ENCODE results near the gene FAM81B.

FAM81B gene

DNA sequence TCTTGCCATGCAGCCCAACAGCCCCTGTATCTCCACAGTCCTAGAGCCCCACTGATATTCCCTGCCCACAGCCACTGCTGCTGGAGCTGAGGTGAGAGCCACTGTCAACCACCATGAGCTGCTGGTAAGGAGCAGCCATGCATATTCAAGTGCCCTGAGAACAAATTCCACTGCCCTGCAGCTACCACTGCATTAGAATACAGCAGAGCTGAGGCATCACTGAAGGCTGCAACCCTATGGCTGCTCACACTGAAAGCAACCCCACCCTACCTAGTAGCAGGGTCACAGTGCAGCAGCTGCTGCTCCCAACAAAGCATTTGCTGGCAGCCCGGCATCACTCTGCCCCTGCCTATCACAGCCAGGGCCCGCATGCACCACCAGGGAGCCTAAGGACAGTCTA is 95.0 kb downstream of the FAM81B start:
- DNase-seq: no peak

DNA sequence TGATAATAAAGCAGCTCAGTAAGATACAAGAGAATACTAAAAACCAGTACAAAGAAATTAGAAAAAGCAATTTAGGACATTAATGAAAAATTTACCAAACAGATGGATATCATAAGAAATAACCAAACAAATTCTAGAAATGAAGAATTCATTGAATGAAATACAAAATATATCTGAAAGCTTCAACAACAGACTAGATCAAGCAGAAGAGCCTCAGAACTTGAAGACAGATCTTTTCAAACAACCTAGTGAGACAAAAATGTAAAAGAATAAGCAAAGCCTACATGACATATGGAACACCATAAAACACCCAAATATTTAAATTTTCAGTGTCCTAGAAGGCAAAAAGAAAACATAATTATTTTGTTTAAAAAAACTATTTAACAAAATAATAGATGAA is 96.7 kb downstream of the FAM81B start:
- no peak for DNase-seq

Data from right forelimb (tissue), 1 donor.